Measurements from ENCODE around the gene PTMA. TPM values are rescaled to one million over a fixed set of nuclear protein-coding genes. Genes with fewer than 3 reads are reported as not detected.
A peak's percentile ranks its signal among the peaks of the same experiment; 100 is the strongest.
"Not testable (repeated sequence)": the region's sequence is repeated elsewhere in the genome, so short reads cannot be mapped to it uniquely, and the experiment has no call there.

The PTMA gene
- 779 TPM for total RNA-seq

DNA sequence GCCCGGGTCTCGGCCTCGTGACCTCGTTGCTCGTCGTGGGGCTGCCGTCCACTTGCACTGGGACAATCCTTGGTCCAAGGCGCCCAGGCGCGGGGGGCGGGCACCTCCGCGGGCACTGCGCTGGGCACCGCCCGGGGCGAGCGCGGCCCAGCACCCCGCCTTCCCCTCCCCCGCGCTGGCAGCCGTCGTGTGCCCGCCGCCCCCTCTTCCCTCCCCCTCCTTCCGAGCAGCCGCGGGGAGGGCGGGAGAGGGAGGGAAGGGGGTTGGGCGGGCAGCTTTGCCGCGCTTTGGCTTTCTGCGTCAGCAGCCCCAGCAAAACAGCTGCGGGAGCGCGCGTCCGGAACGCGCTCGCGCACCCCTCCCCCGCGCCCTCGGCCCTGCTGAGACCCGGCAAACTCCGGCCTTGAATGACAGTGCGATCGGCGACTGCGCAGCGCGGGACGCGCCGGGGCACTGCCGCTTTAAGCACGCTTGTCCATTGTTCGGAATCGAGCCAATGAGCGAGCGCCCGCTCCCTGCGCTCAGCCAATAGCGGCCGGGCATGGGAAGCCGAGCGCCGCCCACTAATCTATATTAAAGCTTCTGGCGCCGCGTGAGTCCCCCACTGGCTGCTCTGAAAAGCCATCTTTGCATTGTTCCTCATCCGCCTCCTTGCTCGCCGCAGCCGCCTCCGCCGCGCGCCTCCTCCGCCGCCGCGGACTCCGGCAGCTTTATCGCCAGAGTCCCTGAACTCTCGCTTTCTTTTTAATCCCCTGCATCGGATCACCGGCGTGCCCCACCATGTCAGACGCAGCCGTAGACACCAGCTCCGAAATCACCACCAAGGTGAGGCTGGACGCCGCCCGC lies at the start of gene PTMA:
Gene PTMA (plus strand): TSS at position 599 of the 846 bp plus-strand sequence. CDS start 182 bp downstream, at position 781.
- DNase-seq (ENCODE audit: low spot score) (peak; percentile 99), ATAC-seq (peak; percentile 85)
- intact Hi-C loops (cut with DNase I): loop anchor here (5.0 kb wide), 1 partner anchor 96 kb away; no protein-coding TSS in a partner anchor

DNA sequence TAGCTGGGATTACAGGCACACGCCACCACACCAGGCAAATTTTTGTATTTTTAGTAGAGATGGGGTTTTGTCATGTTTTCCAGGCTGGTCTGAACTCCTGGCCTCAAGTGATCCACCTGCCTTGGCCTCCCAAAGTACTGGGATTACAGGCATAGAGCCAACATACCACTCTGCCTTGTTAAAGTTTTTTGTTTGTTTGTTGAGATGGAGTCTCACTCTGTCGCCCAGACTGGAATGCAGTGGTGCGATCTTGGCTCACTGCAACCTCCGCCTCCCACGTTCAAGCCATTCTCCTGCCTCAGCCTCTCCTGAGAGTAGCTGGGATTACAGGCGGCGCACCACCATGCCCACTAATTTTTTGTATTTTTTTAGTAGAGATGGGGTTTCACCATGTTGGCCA lies 48.3 kb upstream of the PTMA start:
- intact Hi-C loops (cut with DNase I); DNase-seq (ENCODE audit: low spot score); ATAC-seq: not testable (repeated sequence)

GRCh38 chr2:231660860-231661259 lies 47.5 kb upstream of the PTMA start:
- ATAC-seq (no peak), DNase-seq (ENCODE audit: low spot score) (no peak)
- intact Hi-C loops (cut with DNase I): no loop called here

DNA sequence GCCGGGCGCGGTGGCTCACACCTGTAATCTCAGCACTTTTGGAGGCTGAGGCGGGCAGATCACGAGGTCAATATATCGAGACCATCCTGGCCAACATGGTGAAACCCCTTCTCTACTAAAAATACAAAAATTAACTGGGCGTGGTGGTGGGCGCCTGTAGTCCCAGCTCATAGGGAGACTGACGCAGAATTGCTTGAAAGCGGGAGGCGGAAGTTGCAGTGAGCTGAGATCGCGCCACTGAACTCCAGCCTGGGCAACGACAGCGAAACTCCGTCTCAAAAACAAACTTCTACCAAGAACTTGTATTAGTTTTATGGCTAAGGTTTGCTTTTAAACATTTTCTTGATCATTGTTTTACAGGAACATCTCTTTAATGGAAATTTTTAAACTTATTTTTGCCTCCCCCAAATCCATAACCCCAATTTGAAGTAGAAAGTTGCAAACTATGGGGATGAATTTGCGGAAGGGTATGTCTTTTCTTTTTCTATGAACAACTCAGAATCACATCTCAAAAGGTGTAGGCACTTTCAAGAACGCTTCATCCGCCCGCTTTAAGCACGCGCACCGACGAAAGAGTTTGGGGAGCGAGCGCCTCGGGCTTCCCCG lies 46.8 kb upstream of the PTMA start:
- intact Hi-C loops (cut with DNase I): no loop called here
- no peak for ATAC-seq

DNA sequence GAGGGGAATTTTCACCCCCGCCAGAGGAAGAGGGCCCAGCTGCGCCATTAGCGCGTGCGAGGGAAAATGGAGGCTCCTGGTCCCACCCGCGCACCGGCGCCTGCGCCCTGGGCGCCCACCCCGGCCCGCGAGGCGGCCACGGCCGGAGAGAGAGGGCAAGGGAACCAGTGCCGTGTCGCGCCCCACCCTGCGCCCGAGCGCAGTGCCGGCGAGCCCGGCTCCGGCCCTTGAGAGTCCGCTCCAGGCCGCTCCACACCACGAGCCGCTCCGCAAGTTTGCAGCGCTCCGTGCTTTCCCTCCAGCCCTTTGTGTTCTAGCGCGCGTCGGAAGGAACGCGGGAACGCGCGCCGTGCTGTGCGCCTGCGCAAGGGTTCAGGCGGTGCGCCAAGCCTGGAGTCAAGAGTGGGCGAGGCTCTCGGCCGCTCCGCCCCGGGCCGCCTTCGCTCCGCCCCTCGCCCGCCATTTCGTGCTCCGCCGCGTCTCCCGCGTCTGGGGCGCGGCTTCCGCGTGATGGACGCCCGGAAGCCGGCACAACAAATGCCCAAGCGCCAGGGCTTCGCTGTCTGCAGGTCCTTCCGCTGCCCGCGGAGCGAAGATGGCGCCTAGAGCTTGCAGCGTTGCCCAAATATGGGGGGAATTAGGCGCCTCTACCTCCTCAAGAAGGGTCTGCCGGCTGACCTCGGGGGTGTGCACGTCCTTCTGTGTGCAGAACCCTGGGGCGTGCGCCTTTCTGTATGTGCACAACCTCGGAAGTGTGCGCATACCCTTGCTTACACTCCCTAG lies 46.1 kb upstream of the PTMA start:
- intact Hi-C loops (cut with DNase I): no loop called here
- ATAC-seq (peak; percentile 85), DNase-seq (ENCODE audit: low spot score) (peak; percentile 99)

More for the DNA sequence above, 46.8 kb upstream of the PTMA start:
- no peak for DNase-seq (ENCODE audit: low spot score)

GRCh38 chr2:231662811-231663457 lies 45.4 kb upstream of the PTMA start:
- ATAC-seq: no peak
- DNase-seq (ENCODE audit: low spot score): no peak
- intact Hi-C loops (cut with DNase I): no loop called here

DNA sequence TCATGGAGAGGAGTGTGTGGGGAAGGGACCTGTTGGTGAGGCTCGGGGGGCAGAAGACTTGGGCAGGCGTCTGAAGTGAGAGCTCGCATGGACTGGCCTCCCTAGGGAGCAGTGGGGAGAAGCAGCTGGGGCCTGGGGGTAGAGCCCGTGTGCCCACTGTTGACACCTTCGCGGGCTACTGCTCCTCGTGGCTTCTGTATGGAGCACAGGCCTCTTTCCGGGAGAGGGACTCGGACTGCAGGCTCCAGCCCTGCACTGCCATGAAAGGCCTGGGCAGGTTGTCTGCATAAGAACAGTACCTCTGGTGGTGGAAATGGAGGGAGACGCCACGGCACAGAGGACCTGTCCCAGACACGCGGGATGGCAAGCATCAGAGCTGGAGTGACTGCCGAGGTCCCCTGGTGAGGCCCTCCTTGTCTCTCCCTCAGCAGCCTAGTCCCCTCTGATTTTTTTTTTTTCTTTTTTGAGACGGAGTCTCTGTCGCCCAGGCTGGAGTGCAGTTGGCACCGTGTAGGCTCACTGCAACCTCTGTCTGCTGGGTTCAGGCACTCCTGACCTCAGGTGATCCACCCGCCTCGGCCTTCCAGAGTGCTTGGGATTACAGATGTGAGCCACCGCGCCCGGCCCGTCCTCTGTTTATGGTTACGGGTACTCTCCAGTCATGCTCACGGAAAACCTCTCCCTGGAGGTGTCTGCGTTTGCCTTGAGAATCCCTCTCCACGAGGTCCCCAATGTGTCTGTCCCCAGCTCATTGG lies 44.7 kb upstream of the PTMA start:
- intact Hi-C loops (cut with DNase I): no loop called here
- DNase-seq (ENCODE audit: low spot score) (no peak), ATAC-seq (no peak)

DNA sequence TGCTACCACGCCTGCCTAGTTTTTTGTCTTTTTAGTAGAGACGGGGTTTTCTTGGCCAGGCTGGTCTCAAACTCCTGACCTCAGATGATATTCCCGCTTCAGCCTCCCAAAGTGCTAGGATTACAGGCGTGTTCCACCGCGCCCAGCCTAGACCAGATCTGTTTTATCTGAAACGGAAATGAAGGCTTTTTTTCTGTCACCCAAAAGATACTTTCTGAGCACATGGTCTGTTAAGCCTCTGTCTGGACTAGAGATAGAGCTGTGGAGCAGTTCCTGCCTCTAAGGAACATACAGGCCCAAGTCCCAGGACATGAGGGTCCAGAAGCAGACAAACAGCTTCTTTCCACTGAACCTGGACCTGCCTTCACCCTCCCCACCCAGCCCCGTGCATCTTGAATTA lies 43.6 kb upstream of the PTMA start:
- intact Hi-C loops (cut with DNase I): no loop called here
- no peak for DNase-seq (ENCODE audit: low spot score)
- no peak for ATAC-seq

- ATAC-seq: no peak
- DNase-seq (ENCODE audit: low spot score): no peak
- intact Hi-C loops (cut with DNase I): no loop called here
These were observed 42.8 kb upstream of the PTMA start for GRCh38 chr2:231665245-231666170.

DNA sequence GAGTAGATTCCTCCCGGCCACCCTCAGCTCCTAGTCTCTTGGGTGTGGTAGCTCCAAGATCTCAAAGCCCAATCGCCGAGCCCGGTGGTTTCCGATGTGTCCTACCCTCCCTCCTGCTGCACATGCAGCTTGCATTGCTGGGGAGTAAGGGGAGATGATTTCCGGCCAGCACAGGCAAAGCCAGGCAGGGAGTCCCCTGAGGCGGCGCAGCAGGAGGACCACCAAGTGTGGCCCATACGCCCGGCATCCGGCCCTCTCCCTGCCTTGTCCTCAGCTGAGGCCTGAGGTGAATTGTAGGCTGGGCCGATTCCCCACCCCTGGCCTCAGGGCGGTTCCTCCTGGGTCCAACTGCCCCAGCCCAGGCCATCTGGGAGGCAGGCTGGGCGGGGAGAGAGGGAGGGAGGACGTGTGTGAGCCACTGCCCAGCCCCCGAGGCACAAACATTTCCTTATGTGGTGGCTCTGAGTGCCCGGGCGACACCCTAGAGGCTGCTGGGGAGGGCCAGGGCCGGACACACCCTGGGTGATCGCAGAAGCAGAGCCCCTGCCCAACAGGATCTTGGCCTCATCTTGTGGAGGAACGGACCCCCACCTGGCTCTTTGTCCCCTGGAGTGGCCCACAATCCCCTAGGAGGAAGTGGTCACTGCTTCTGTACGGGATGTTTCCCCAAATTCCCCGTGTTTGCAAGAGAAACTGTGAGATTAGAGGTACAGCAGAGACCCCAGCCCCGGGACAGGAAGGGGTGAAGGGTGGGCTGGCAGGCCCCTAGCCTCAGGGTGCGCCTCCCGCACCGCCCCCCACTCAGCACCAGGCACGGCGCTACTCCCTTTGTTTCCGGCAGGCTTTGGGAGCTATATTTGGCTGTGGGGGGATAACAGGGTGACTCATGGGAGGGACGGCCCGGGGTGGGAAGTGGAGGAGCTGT lies 41.9 kb upstream of the PTMA start:
- intact Hi-C loops (cut with DNase I): no loop called here
- DNase-seq (ENCODE audit: low spot score): peak; percentile 93
- peak; percentile 92 for ATAC-seq

- ATAC-seq: no peak
- DNase-seq (ENCODE audit: low spot score): no peak
- intact Hi-C loops (cut with DNase I): no loop called here
These were observed 41.3 kb upstream of the PTMA start for GRCh38 chr2:231667096-231667427.

- intact Hi-C loops (cut with DNase I): no loop called here
- no peak for ATAC-seq
- DNase-seq (ENCODE audit: low spot score): no peak
These were observed 40.8 kb upstream of the PTMA start for GRCh38 chr2:231667496-231667895.

DNA sequence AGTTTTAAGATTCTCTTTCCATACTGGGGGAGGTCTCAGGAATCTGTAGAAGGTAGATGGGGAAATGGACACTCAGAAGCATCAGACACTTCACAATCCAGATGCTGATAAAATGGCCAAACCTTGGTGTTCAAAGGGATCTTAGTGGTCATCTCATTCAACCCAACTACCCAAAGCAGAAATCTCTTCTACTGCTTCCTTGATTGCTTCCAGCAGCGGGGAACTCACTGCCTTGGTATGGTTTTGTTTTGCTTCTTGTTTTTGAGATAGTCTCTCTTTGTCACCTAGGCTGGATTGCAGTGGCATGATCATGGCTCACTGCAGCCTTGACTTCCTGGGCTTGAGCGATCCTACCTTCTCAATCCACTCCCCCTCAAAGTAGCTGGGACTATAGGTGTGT lies 39.3 kb upstream of the PTMA start:
- no peak for DNase-seq (ENCODE audit: low spot score)

GRCh38 chr2:231671270-231672050 lies 36.9 kb upstream of the PTMA start:
- ATAC-seq (no peak), DNase-seq (ENCODE audit: low spot score) (no peak)
- intact Hi-C loops (cut with DNase I): no loop called here

More for the DNA sequence above, 39.3 kb upstream of the PTMA start:
- intact Hi-C loops (cut with DNase I): loop anchor here (2.0 kb wide), 1 partner anchor 56 kb away; no protein-coding TSS in a partner anchor
- no peak for ATAC-seq

- DNase-seq (ENCODE audit: low spot score) (no peak), ATAC-seq (peak; percentile 38)
- intact Hi-C loops (cut with DNase I): no loop called here
These were observed 35.5 kb upstream of the PTMA start for GRCh38 chr2:231672617-231673347.
